Astrocyte (in vitro differentiated cells and primary cell): Measurements from ENCODE around the gene CORO7.

Experiments
- EZH2 ChIP-seq: IDR thresholded peaks from 2 replicates; pipeline ENCODE4 v1.6.1; 2012; ENCODE audit warnings: mild to moderate bottlenecking, low read length, inconsistent platforms; ENCODE audit not compliant: insufficient read depth
- TF ChIP-seq, protein P1 (sequence below): IDR thresholded peaks from 2 replicates; pipeline ENCODE4 v1.5.1; 2011; ENCODE audit warnings: low read depth, mild to moderate bottlenecking, inconsistent platforms, low read length, moderate library complexity; ENCODE audit not compliant: insufficient read depth

DNA sequence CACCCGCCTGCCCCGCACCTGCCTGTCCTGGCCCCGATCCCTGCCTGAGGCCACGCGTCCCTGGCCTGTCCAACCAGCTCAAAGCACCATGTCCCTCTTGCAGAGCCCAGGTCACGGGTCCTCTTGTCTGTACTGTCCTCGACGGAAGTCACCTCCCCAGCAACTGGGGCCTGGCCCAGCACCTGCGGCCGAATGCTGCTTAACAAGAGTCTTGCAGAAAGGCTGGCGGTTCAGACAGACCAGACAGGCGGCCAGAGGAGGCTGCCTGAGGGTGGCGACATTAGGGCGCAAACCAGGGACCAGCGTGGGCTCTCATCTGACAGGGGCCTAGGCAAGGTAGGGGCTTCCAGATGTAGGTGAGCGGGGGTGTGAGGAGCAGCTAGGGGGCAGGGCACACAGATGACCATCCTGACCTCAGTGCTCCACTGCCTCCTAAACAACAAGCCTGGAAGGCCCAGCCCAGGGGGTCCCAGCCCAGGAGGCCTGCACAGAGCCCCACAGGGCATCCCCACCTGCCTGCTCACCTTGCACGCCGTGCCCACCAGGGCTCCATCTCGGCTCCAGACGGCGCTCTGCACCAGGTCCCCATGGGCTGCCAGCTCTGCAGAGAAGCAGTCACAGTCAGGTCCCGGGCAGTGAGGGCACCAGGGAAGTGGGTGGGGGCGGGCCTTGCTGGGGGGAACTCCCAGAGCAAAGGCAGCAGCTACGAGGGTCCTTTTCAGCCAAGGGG, 11.3 kb downstream of the CORO7 start:
- TF ChIP-seq EZH2: no peak
- TF ChIP-seq, protein P1, sequence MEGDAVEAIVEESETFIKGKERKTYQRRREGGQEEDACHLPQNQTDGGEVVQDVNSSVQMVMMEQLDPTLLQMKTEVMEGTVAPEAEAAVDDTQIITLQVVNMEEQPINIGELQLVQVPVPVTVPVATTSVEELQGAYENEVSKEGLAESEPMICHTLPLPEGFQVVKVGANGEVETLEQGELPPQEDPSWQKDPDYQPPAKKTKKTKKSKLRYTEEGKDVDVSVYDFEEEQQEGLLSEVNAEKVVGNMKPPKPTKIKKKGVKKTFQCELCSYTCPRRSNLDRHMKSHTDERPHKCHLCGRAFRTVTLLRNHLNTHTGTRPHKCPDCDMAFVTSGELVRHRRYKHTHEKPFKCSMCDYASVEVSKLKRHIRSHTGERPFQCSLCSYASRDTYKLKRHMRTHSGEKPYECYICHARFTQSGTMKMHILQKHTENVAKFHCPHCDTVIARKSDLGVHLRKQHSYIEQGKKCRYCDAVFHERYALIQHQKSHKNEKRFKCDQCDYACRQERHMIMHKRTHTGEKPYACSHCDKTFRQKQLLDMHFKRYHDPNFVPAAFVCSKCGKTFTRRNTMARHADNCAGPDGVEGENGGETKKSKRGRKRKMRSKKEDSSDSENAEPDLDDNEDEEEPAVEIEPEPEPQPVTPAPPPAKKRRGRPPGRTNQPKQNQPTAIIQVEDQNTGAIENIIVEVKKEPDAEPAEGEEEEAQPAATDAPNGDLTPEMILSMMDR: no peak
